Stimulated activated CD8-positive, alpha-beta memory T cell treated with anti-CD3 and anti-CD28 coated beads, Interleukin-12 subunit alpha, Interleukin-12 subunit beta, amount 100 ng/mL, for 4 hours (primary cell): Measurements from ENCODE around the gene PIMREG.

ENCODE experiments used
- DNase-seq: peaks from one replicate; pipeline ENCODE4 v3.0.0-alpha.2; 2020; ENCODE audit warnings: low read depth

Gene PIMREG

DNA sequence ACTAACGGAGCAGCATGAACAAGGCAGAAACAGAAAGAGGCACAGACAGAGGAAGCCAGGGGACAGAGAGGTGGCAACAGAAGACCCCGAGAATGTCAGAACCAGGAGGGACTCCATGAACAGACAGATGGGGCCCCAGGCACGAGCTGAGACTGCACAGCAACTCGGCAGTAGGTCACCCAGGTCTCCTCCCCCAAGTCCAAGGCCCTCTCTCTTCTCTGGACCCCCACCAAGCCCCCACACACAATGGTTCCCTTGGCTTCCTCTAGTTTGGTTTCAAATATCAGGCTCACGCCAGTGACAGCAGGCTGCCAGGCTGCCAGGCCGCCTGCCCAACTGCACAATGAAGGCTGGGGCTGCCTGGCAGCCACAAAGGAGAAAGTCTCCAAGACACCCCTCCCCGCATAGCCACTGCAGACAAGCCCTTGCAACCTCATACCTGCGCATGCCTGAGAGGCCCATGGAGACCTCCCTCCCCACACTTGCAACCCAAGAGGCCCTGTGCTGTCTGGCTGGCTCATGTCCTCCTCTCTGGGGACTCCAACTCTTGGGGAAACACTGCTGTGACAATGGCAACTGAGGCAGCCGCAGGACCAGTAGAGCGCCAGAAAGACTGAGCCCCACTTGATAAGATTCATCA lies 54.8 kb downstream of the PIMREG start:
- no peak for DNase-seq
